ENCODE measurements around the gene CAMSAP1. TPM values are rescaled to one million over a fixed set of nuclear protein-coding genes. Genes with fewer than 3 reads are reported as not detected.
A peak's percentile ranks its signal among the peaks of the same experiment; 100 is the strongest.

The CAMSAP1 gene
- total and polyA plus RNA-seq, 10 donors: 2.4 to 34.3 (median 19.8) TPM

DNA sequence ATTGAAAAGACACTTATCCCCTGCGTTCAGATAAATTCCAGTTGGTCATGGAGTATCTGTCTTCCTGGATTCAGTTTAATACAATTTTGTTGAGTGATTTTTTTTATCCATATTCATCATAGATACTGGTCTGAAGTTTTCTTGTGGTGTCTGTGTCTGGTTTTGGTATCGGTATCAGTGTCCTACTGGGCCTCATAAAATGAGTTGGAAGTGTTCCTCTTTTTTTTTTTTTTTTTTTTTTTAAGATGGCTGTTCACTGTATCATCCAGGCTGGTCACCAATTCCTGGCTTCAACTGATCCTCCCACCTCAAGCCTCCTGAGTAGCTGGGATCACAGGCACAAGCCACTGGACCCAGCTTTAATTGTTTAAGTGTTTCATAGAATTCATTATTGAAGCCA is 2.9 kb upstream of the CAMSAP1 start:
- Histone ChIP-seq H3K27me3 (replicated peaks in 1 of 7) (no peaks in the 10 kb centered on the region), H3K9me3 (peaks cover 0 to 31% (median 22%) of the 10 kb centered on the region in 8 donors), H3K36me3 (peaks cover 0 to 49% (median 23%) of the 10 kb centered on the region in 6 donors), H3K4me3 (no peak overlapping the region), H3K27ac (no peak overlapping the region), H3K4me1 (peaks cover 27 to 46% (median 36%) of the 10 kb centered on the region in 6 donors)
- peak; percentile 0 for DNase-seq
- intact Hi-C loops (cut with DNase I; ENCODE audit: low total_unique reads): no loop called here
- TF ChIP-seq POLR2A (IDR thresholded peaks at IDR 0.05): no peak
- TF ChIP-seq, protein P1, sequence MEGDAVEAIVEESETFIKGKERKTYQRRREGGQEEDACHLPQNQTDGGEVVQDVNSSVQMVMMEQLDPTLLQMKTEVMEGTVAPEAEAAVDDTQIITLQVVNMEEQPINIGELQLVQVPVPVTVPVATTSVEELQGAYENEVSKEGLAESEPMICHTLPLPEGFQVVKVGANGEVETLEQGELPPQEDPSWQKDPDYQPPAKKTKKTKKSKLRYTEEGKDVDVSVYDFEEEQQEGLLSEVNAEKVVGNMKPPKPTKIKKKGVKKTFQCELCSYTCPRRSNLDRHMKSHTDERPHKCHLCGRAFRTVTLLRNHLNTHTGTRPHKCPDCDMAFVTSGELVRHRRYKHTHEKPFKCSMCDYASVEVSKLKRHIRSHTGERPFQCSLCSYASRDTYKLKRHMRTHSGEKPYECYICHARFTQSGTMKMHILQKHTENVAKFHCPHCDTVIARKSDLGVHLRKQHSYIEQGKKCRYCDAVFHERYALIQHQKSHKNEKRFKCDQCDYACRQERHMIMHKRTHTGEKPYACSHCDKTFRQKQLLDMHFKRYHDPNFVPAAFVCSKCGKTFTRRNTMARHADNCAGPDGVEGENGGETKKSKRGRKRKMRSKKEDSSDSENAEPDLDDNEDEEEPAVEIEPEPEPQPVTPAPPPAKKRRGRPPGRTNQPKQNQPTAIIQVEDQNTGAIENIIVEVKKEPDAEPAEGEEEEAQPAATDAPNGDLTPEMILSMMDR (IDR thresholded peaks at IDR 0.05 in 8 of 11, conservative IDR thresholded peaks at IDR 0.05 in 3 of 11): no peak
- 88 to 92% (median 89%) methylated on average over 2 of the region's 2 CpGs for WGBS, 5 donors

DNA sequence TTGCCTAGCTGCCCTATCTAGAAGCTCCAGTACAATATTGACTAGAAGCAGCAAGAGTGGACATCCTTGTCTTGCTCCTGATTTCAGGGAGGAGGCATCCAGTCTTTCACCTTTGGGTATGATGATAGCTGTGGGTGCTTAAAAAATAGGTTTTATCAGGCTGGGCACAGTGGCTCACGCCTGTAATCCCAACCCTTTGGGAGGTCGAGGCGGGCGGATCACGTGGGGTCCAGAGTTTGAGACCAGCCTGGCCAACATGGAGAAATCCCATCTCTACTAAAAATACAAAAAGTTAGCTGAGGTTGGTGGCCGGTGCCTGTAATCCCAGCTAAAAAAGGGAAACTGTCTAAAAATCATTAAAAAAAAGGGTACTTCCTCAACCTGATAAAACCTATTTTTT is 2.0 kb upstream of the CAMSAP1 start:
- peak overlapping the region in 1 of 8 donors; percentile 87 for H3K4me3 ChIP-seq
- no peak for TF ChIP-seq POLR2AphosphoS5 (IDR thresholded peaks at IDR 0.05)
- TF ChIP-seq, protein P1 (IDR thresholded peaks at IDR 0.05 in 8 of 11, conservative IDR thresholded peaks at IDR 0.05 in 3 of 11): no peak
- TF ChIP-seq POLR2A (IDR thresholded peaks at IDR 0.05): no peak
- DNase-seq: peak; percentile 41

DNA sequence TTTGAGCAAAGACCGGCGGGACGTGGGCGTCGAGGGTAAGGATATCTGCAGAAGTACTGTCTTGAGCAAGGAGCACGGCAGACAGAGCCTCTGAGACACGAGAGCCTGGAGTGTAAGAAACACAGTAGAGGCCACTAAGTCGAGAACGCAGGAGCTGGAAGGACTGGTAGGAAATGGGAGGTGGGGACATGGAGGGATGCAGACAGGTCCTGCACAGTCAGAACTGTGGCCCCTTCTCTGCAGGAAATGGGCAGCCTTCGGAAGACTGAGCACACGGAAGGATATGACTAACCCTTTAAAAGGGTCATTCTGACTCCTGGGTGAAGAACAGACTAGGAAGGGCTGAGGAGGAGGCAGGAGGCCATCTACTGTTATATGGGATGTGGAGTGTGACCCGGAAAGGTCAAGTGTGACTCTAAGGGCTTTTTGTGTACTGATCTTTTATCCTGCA is 1.4 kb upstream of the CAMSAP1 start:
- TF ChIP-seq POLR2A (IDR thresholded peaks at IDR 0.05) (no peak), POLR2AphosphoS5 (IDR thresholded peaks at IDR 0.05) (peak in 1 of 3 donors; percentile 40)
- TF ChIP-seq, protein P1 (IDR thresholded peaks at IDR 0.05 in 8 of 11, conservative IDR thresholded peaks at IDR 0.05 in 3 of 11): no peak
- intact Hi-C loops (cut with DNase I; ENCODE audit: low total_unique reads): loop anchor here (5.0 kb wide), 1 partner anchor 54 kb away; the partner anchor contains the start of gene UBAC1
- H3K9me3 ChIP-seq: peaks cover 0 to 17% (median 8%) of the 10 kb centered on the region in 8 donors
- WGBS, 5 donors: 70 to 84% (median 75%) methylated on average over 12 of the region's 12 CpGs
- peak overlapping the region in 7 of 8 donors; percentile 2 to 98 (median 85) for H3K4me3 ChIP-seq
- H3K4me1 ChIP-seq: peaks cover 29 to 61% (median 47%) of the 10 kb centered on the region in 6 donors
- DNase-seq: peak; percentile 70
- peak overlapping the region in 6 of 8 donors; percentile 81 to 94 (median 91) for H3K27ac ChIP-seq
- H3K27me3 ChIP-seq (replicated peaks in 1 of 7): no peaks in the 10 kb centered on the region
- H3K36me3 ChIP-seq: peaks cover 0 to 34% (median 10%) of the 10 kb centered on the region in 6 donors

More for the DNA sequence above, 2.0 kb upstream of the CAMSAP1 start:
- Histone ChIP-seq H3K27me3 (replicated peaks in 1 of 7) (no peaks in the 10 kb centered on the region), H3K36me3 (peaks cover 0 to 40% (median 15%) of the 10 kb centered on the region in 6 donors), H3K27ac (peak overlapping the region in 4 of 8 donors; percentile 90 to 94 (median 92)), H3K4me1 (peaks cover 29 to 55% (median 44%) of the 10 kb centered on the region in 6 donors), H3K9me3 (peaks cover 0 to 22% (median 14%) of the 10 kb centered on the region in 8 donors)
- WGBS, 5 donors: 88 to 94% (median 90%) methylated on average over 6 of the region's 6 CpGs
- intact Hi-C loops (cut with DNase I; ENCODE audit: low total_unique reads): loop anchor here (5.0 kb wide), 1 partner anchor 53 kb away; the partner anchor contains the start of gene UBAC1

DNA sequence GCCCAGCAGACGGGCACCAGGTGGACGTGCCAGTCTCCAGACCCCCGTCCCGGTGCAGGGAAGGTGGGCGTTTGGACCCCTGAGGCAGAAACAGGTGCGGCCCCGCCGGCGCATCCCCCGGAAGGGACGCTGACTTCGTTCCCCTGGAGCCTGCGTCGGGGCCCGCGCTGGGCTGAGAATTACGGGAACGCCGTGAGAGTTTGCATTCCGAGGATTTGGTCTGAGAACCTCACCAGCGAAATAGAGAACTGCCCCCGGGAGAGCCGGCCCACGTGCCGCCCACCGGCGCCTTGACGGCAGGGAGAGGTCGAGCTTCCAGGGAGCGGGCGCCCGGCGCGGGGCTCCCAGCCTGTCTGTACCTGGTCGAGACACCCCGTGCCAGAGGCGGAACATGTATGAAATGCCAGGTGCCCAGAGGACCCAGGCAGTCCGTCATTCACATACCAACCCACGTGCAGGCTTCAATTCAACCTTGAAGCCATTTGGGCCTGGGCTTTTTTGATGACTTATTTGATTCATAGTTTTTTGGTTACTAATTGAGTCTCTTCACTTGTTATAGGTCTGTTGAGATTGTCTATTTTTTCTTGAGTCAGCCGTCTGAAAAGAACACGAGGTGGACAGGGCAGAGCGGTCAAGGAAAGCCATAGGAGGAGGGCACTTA is 877 bp upstream of the CAMSAP1 start:
- 18 to 22% (median 20%) methylated on average over 29 to 42 of the region's 42 CpGs for WGBS, 5 donors
- intact Hi-C loops (cut with DNase I; ENCODE audit: low total_unique reads): loop anchor here (5.0 kb wide), 1 partner anchor 54 kb away; the partner anchor contains the start of gene UBAC1
- H3K36me3 ChIP-seq: peaks cover 0 to 29% (median 6%) of the 10 kb centered on the region in 6 donors
- H3K4me1 ChIP-seq: peaks cover 29 to 66% (median 52%) of the 10 kb centered on the region in 6 donors
- H3K27me3 ChIP-seq (replicated peaks in 1 of 7): no peaks in the 10 kb centered on the region
- peak overlapping the region; percentile 75 to 94 (median 89) for H3K27ac ChIP-seq
- peak; percentile 92 for DNase-seq
- H3K4me3 ChIP-seq: peak overlapping the region; percentile 71 to 98 (median 85)
- TF ChIP-seq POLR2AphosphoS5 (IDR thresholded peaks at IDR 0.05) (no peak), POLR2A (IDR thresholded peaks at IDR 0.05) (no peak)
- TF ChIP-seq, protein P1 (IDR thresholded peaks at IDR 0.05 in 8 of 11, conservative IDR thresholded peaks at IDR 0.05 in 3 of 11): no peak
- H3K9me3 ChIP-seq: peaks cover 0 to 11% (median 2%) of the 10 kb centered on the region in 8 donors
